Dedifferentiated amniotic fluid mesenchymal stem cell (primary cell): ENCODE results near the gene FGD1.

Experiments used
- DNase-seq: peaks from one replicate; pipeline ENCODE4 v3.0.0-alpha.2; 2016; ENCODE audit errors: extremely low spot score

Gene FGD1

GRCh38 chrX:54473993-54474859 is 21.8 kb downstream of the FGD1 start:
- DNase-seq: no peak

DNA sequence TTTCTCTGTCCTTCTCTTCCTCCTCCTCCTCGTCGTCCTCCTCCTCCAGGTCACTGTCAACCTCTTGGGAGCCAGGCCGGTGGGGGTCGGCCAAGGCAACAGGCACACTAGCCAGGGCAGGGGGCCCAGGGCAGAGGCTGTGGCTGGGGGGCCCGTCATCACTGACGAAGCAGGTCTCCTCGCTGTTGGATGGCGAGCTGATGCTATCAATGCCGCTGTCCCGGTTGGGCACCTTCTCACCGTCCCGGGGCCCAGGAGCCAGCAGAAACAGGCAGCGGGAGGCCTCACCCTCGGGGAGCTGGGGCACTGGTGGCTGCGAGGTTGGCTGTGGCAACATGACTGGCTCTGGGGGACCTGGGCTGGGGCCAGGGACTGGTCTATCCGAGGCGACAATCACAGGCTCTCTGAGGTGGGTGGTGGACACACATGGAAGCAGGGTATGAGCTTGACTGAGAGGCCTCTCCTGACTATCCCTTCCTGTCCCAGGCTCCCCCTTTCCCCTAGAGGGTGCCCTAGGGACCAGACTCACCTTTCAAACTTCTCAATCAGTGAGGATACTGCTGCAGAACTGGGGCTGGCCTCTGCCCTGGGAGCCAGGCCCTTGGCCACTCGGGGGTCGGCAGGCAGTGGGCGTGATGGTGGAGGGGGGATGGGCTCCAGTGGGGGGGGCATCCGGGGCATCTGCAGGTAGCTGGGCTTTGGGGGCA is 25.8 kb downstream of the FGD1 start:
- DNase-seq: no peak

DNA sequence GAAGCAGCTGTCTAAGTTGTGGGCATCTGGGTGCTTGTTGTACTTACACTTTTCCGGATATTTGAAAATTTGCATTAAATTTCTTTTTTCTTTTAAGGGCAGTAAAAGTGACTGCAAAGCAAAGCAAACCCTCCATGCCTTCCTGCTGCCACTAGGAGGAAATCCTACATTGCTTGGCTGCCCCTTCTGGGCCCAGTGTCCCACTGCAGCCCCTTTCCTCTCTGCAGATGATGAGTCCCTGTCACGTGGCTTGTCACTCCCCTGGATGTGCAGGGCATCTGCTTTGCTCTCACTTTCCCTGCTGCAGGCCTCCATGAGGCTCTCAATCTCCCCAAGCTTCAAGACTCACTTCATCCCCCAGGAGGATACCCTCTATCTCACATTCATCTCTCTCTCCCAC is 43.1 kb downstream of the FGD1 start:
- no peak for DNase-seq

- DNase-seq: no peak
Measured at GRCh38 chrX:54449929-54450328, 46.1 kb downstream of the FGD1 start.

DNA sequence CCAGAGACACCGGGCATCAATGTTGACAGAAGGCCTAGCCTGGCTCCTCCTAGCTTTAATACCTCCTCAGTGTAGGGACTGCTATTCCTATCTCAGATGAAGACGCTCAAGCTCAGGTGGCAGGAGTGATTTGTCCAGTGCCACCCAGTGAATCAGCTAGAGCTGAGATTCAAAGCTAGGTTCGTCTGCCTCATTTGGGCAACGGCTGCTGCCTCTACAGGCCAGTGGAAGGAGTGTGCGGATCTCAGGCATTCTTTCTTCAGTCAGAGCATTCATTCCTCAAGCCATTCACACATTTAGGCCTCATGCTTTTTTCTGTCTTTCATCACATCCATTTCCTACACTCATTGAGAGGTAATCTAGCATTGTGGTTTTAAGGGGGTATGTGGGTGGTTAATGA is 48.6 kb downstream of the FGD1 start:
- no peak for DNase-seq

DNA sequence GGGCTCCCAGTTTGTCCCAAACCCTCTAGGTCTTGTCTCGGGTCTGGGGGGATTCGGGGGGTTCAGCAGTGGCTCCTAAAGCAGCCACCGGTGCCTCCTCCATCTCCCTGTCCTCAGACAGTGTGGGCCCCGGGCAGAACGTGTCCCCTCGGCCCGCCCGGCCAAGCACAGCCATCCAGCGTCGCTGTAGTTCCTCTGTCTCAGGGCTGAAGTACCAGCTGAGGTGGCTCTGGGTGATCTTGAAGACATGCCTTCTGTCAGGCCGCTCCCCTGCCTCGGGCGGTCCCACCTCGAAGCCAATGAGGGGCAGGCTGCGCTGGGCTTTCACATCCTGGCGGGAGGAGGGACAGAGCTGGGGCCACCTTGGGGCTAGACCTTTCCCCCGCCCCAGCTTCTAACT is 50.0 kb downstream of the FGD1 start:
- DNase-seq: no peak

GRCh38 chrX:54444752-54445151 is 51.3 kb downstream of the FGD1 start:
- no peak for DNase-seq

GRCh38 chrX:54442790-54443189 is 53.2 kb downstream of the FGD1 start:
- no peak for DNase-seq

DNA sequence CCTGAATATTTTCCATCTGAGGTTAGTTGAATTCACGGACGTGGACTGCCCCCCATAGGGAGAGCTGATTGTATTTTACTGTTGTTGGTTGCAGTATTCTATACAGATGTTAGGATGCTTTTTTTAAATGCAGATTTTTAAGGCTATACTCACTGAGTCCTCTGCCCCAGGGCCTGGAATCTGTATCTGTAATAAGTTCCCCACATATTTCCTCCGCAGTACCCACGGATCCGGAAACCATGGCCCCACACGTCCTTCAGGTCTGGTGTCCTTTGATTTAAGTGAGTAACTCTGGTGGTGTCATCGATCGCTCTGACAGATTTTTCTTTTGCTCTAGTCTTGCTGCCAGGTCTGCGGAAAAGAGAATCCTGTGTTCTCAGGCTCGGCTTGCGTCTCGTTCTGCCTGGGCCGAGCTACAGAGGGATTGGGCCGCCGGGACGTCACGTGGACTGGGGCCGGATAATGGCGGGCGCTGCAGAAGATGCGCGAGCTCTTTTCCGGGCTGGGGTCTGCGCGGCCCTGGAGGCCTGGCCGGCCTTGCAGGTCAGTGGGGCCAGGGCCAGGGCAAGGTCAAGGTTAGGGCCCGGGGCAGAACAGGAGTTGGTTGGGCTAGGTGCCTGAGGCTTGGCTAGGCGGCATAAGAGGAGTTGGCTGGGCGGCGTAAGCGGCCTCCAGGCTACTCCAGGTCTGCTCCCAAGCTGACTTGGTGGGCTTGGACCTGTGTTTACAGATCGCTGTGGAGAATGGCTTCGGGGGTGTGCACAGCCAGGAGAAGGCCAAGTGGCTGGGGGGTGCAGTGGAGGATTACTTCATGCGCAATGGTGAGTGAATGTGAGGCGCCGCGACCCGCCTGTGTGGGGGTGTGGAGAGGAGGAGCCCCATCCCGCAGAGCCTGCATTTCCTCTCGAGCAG is 55.8 kb downstream of the FGD1 start, which contains the start of gene TSR2:
TSR2 (plus strand) TSS at position 445 of the 912 bp plus-strand sequence; CDS start at position 463, 18 bp downstream.
- peak; percentile 86 for DNase-seq

DNA sequence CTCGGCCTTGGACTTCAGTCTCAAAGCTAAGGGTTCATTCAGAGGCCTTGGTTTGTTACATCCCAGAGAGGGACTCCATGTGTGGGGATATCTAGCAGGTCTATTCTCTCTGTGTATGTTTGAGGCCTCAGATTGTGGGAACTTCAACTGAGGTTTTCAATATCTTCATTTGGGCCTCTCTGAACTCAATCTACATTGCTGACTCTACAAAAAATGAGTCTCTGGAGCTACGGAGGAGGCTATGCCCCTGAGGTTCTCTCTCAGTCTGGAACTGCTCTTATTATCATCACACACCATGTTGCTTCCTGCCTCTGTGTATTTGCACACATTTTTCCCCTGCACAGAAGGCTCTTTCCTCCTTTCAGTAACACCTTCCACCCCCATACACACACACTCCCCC is 60.9 kb downstream of the FGD1 start:
- no peak for DNase-seq

DNA sequence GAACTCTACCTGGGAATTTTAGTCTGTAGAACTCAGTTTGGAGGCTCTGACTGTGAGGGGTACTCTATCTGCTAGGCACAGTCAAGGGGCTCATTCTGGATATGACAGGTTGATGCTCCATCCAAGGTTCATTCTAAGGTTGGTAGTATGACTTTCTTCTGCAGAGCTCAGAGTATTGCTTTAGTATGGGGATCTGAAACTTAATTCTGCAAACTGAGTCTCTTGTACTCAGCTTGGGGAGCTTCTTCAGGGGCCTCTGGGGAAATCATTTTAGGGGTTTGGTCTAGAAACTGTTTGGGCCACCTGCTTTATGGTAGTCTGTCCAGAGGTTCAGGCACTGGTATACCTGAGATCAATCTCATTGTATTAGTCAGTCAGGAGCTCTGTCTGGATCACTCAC is 65.5 kb downstream of the FGD1 start:
- DNase-seq: no peak

- DNase-seq: no peak
Measured at GRCh38 chrX:54427837-54428424, 68.1 kb downstream of the FGD1 start.

GRCh38 chrX:54423161-54423888 is 72.7 kb downstream of the FGD1 start:
- DNase-seq: no peak

DNA sequence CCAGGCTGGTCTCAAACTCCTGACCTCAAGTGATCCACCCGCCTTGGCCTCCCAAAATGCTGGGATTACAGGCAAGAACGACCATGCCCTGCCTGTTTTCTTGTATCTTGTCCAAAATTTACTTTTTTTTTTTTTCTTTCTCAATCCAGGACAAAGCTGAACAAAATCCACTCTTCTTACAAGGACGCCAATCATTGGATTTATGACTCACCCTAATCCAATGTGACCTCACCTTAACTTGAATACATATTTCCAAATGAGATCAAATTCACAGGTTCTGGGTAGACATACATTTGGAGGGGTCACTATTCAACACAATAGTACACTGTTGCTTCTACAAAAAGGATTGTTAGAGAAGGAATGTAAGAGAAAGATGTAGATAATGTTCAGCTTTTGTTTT is 73.9 kb downstream of the FGD1 start:
- DNase-seq: no peak

DNA sequence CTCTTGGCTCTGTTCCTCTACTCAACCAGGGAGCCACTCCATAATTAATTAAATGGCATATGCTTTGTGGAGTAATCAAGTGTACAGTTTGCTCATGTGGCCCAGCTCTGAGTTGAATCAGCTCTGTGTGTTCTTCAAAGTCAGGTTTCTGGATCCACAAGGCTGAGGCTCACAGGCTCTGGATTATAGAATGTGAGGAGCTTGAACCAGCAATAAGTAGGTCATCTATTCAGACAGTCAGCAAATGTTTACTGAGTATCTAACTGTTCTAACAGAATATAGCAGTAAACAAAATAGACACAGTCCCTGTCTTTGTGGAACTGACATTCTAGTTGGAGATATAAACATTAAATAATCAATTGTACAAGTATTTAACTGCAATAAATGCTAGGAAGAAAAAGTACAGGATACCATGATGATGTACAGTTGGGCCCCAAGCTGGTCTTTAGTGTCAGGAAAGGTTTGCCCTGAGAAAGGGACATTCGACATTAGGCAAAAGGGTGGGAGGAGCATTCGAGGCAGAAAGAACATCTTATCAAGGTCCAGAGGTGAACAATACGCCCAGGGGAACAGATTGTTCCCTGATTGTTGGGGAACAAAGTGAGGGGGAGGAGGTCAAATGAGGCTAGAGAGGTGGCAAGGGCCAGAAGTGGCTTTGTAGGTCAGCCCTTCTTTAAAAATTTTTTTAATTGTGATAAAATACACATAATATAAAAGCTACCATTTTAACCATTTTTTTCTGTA is 76.3 kb downstream of the FGD1 start:
- no peak for DNase-seq

- no peak for DNase-seq
Measured at GRCh38 chrX:54416965-54417364, 79.1 kb downstream of the FGD1 start.

DNA sequence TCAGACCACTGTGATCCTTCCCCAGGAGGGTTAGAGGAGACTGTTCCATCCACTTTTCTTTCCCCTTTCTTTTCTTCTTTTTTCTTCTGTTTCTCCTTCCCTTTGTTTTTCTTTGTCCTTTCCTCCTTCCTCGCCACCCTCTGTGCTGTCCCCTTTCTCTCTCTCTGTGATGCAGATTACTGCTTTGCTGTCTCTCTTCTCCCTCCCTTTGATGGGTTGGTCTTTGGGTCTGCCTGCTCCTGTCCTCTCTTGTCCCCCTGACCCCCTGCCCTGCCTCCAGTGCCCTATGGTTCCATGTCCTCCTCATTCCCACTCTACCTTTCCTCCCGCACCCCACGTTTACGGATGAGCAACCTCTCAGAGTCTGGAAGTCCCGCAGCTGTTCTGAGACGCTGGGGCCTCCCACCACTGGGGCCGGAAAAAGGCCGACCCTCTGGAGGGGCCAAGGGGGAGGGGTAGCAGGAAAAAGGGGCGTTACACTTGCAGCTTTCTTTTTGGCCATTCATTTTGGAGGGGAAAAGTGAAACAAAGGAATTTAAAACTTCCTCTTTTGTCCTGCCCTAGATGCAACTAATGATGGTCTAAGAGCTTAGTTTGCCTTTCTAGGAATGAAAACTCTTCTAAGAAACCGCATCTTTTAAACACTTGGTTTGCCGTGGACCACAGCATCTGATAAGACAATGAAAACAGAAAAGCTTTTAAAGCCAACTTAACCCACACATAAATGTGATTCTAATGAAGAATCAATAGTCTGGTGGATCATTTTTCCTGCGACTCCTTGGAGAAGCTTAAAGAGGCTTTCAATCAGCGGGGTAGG is 80.3 kb downstream of the FGD1 start:
- no peak for DNase-seq

DNA sequence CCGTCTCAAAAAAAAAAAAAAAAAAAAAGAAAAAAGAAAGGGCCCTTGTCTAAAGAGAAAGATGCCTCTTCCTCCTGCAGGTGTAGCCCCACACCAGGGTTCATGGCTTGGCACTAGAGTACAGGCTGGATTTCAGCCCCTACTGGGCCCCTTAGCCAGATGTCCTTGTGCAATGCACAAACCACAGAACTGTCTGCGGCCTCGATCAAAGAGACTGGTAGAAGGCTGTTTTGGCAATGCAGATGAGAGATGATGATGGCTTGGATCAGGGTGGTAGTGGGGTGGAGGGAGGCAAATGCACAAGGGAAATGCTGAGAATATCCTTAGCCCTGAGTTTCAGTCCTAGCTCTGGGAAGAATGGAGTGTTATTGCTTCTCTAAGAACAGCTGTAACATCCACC is 82.3 kb downstream of the FGD1 start:
- no peak for DNase-seq

GRCh38 chrX:54411732-54412131 is 84.3 kb downstream of the FGD1 start:
- no peak for DNase-seq
